HG03432 (cell line): Measurements from ENCODE around the gene PCDHGB3.
"Not testable (repeated sequence)": the region's sequence is repeated elsewhere in the genome, so short reads cannot be mapped to it uniquely, and the experiment has no call there.

Experiments
- ATAC-seq: cut with Tn5 transposase; IDR thresholded peaks from one replicate; pipeline ENCODE4 v1.9.1; 2021; ENCODE audit warnings: mild to moderate bottlenecking, moderate library complexity; ENCODE audit not compliant: unreplicated experiment

The PCDHGB3 gene

DNA sequence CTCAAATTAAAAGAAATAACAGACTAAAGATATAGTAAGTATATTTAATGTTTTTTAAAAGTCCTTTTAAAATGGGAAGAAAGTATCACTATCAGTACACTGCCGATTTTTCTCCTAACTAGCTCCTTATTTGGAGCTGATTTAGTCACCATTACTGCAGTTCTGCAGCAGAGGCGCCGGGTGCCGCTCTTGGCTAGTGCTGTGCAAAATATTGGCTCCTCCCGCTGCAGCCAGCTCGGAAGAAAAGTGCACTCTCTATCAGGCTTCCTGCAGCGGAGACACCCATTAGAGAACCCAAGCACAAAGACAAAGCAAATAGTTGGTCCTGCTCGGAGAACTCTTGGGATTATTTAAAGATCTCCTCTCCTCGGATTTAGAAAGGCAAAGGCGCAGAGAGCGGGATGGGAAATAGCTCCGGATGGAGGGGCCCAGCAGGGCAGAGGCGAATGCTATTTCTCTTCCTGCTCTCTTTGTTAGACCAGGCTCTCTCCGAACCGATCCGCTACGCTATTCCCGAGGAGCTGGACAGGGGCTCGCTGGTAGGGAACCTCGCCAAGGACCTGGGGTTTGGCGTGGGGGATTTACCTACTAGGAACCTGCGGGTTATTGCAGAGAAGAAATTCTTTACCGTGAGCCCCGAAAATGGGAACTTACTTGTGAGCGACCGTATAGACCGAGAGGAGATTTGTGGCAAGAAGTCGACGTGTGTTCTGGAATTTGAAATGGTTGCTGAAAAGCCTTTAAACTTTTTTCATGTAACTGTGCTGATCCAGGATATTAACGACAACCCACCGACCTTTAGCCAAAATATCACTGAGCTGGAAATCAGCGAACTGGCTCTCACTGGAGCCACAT is at the start of gene PCDHGB3:
TSS of gene PCDHGB3 (plus strand) at position 249 of the 855 bp plus-strand sequence. CDS start at position 402, 153 bp downstream.
- ATAC-seq = peak; percentile 93

DNA sequence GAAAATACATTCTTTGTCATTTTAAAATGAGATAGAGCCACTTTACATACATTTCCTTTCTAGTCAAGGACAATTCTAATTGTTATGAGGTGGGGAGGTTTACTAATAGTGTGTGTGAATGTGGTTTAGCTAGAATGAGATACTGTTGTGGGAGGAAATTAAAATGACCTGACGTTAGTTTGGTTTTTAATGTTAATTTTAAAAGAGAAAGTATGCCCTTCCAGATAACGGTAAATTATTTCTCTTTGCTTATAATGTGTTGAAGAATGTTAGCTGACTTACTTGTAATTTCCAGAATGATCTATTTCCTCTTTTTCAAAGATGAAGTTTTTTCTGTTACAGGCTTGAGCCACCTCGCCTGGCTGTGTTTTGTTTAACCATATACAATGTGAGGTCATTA is 47.8 kb upstream of the PCDHGB3 start:
- ATAC-seq = no peak

DNA sequence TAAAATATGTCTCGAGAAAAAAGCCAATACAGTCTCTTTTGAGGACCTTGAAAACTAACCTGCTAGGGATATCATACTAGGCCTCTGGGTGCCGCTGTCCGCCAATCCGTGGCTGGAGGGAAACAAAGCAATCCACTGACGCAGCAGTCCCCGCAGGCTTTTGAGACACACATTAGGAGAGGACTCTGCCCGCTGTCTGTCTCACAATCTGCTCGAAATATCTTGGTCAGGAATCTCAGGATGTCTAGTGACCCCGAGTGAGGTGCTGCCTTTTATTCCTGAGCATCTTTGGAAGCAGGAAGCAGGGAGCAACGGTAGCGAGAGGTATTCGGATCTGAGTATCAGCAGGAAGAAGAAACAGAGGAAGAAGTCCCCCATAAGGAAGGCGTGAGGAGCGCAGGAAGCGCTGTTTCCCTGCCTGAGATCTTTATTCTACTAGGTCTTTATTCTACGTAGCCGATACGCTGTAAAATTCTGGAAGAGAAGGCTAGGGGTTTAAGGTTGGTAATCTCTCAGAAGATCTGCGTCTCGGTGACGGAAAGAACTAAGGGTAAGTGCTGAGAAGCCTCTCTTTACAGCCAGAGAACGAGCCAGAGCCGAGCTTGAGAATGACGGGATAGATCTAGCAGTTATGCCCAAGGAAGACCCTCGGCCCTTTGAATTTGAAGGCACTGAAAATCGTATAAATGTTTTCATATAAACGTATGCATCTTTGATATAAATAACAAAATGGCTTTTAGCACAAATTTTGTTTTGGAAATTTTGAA is 43.8 kb upstream of the PCDHGB3 start:
- peak; percentile 89 for ATAC-seq

DNA sequence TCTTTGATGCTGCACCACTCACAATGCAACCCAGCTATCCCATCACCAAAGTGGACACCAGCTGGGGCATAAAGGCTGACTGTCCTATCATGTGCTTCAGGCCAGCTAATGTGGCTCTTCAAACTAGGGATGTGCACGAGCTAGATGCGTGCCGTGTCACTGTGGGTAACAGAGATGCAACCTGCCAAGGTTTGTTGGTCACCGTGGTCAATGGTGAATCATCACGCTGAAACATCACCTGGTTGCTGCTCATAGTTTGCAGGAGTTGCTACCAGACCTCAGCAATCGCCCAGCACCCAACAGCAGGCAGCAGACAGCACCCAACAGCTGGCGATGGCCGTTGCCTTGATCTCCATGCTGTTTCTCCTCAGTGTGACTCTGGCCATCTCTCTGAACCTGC is 41.8 kb upstream of the PCDHGB3 start:
- ATAC-seq = no peak

DNA sequence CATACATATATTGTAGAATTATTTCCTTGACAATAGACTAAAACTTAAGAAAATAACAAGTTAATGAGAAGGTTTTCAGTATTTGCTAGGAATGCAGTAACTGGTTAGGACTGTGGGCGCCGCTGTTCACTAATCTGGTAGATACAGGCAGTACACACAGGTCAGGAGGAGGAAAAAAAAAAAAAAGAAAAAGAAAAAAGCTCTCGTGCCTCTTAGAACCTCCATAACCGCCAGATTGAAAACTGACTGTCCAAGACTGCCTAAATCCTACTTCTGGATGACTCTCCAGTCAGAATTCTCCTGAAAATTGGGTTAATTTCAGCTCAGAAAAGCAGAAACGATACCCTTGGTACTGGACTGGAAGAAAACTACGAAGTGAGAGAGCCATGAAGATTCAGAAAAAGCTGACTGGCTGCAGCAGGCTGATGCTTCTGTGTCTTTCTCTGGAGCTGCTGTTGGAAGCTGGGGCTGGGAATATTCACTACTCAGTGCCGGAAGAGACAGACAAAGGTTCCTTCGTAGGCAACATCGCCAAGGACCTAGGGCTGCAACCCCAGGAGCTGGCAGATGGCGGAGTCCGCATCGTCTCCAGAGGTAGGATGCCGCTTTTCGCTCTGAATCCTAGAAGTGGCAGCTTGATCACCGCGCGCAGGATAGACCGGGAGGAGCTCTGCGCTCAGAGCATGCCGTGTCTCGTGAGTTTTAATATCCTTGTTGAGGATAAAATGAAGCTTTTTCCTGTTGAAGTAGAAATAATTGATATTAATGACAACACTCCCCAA is 39.6 kb upstream of the PCDHGB3 start, which contains the start of gene PCDHGA1:
TSS of gene PCDHGA1 (plus strand) at position 216 of the 782 bp plus-strand sequence.
- ATAC-seq = peak; percentile 65

DNA sequence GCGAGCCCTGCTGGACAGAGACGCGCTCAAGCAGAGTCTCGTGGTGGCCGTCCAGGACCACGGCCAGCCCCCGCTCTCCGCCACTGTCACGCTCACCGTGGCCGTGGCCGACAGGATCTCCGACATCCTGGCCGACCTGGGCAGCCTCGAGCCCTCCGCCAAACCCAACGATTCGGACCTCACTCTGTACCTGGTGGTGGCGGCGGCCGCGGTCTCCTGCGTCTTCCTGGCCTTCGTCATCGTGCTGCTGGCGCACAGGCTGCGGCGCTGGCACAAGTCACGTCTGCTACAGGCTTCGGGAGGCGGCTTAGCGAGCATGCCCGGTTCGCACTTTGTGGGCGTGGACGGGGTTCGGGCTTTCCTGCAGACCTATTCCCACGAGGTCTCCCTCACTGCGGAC is 37.5 kb upstream of the PCDHGB3 start:
- ATAC-seq = not testable (repeated sequence)

DNA sequence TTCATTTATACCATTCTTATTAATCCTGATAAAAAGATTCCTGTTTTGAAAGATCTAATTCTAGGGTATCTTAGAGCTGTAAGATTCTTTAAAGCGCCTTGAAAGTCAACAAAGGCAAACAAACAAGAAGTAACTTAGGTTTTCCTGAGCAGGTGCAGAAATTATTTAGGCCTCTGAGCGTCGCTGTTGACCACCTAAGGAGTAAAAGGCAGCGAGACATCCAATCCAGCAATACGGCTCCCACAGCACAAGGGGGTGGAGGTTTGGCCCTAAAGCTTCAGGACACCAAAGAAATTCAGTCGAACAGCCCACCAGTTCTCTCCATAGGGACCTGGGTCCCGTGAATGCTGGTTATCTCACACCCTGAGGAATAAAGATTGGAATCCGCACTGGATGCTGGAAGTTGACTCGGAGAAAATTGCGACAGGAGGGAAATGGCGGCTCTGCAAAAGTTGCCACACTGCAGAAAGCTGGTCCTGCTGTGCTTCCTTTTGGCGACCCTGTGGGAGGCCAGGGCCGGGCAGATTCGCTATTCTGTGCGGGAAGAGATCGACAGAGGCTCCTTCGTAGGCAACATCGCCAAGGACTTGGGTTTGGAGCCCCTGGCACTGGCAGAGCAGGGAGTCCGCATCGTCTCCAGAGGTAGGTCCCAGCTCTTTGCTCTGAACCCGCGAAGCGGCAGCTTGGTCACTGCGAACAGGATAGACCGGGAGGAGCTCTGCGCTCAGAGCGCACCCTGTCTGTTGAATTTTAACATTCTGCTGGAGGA is 31.3 kb upstream of the PCDHGB3 start, which contains the start of gene PCDHGA2:
TSS of gene PCDHGA2 (plus strand) at position 223 of the 769 bp plus-strand sequence.
- no peak for ATAC-seq

DNA sequence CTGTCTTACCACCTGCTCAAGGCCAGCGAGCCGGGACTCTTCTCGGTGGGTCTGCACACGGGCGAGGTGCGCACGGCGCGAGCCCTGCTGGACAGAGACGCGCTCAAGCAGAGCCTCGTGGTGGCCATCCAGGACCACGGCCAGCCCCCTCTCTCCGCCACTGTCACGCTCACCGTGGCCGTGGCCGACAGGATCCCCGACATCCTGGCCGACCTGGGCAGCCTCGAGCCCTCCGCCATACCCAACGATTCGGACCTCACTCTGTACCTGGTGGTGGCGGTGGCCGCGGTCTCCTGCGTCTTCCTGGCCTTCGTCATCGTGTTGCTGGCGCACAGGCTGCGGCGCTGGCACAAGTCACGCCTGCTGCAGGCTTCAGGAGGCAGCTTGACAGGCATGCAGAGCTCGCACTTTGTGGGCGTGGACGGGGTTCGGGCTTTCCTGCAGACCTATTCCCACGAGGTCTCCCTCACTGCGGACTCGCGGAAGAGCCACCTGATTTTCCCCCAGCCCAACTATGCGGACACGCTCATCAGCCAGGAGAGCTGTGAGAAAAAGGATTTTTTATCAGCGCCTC is 29.2 kb upstream of the PCDHGB3 start:
- ATAC-seq = not testable (repeated sequence)

DNA sequence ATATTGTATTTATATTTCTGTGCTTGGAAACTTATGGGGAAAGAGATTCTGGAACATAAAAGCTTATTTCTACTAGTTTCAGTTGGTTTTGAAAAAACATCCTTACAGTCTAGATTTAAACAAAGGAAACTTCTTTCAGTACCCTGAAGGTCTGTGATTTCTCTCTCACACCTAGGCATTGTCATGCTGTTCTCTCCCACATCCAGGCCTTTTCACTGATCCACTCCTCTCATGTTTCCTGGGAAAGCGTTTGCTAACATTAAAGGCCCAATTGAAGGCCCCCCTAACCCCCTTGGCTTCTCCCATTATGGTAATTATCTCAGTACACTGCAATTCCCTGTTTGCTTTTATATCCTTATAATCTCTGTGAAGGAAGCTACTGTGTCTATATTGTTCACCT is 27.3 kb upstream of the PCDHGB3 start:
- ATAC-seq = no peak

DNA sequence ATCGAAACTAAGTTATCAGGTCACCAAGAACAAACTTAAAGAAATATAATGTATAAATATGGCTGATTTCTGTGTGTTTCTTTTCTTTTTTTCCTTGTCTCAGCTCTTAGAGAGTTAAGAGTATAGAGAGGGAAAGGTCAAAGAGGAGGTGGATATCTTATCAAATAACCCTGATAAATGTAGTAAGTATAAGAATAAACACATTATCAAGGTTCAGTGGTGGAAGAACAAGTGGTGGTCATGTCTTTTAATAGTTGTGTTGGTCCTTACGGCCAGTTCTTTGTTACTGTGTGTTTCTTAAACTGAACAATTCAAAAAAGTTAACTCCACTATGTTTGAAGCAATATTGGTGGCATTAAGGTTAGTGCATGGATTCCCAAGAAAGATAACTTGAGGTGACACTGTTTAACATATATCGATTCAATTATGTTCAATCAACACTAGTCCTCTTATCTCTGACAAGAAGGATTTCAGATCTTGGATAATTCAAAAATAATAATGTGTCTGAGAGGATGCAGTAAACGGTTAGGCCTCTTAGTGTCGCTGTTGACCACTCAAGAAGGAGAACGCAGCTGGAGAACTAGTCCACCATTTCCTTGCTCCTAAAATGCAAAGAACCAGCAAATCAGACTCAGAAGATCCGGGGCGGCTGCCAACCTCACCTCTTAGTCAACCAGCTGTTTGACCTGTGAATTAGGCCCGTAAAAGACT is 26.6 kb upstream of the PCDHGB3 start, which contains the start of gene PCDHGA3:
TSS of gene PCDHGA3 (plus strand) at position 588 of the 711 bp plus-strand sequence. CDS start 205 bp downstream, outside the sequence.
- ATAC-seq = peak; percentile 63

DNA sequence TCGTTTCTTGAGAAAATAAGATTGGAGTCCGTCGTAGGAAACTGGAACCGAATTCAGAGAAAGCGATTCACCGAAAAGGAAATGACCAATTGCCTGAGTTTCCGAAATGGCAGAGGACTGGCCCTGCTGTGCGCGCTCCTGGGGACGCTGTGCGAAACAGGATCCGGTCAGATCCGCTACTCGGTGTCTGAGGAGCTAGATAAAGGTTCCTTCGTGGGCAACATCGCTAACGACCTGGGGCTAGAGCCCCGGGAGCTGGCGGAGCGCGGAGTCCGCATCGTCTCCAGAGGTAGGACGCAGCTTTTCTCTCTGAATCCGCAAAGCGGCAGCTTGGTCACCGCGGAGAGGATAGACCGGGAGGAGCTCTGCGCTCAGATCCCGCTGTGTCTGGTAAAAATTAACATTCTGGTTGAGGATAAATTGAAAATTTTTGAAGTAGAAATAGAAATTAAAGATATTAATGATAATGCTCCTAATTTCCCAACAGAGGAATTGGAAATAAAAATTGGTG is 26.0 kb upstream of the PCDHGB3 start:
- ATAC-seq = peak; percentile 29

DNA sequence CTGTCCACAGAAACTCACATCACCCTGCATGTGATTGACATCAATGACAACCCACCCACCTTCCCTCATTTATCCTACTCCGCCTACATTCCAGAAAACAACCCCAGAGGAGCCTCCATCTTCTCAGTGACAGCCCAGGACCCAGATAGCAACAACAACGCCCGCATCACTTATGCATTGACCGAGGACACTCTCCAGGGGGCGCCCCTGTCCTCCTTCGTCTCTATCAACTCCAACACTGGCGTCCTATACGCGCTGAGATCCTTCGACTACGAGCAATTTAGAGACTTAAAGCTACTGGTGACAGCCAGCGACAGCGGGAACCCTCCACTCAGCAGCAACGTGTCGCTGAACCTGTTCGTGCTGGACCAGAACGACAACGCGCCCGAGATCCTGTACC is 24.7 kb upstream of the PCDHGB3 start:
- ATAC-seq = no peak

DNA sequence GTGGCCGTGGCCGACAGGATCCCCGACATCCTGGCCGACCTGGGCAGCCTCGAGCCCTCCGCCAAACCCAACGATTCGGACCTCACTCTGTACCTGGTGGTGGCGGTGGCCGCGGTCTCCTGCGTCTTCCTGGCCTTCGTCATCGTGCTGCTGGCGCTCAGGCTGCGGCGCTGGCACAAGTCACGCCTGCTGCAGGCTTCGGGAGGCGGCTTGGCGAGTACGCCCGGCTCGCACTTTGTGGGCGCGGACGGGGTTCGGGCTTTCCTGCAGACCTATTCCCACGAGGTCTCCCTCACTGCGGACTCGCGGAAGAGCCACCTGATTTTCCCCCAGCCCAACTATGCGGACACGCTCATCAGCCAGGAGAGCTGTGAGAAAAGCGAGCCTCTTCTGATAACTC is 24.0 kb upstream of the PCDHGB3 start:
- not testable (repeated sequence) for ATAC-seq

DNA sequence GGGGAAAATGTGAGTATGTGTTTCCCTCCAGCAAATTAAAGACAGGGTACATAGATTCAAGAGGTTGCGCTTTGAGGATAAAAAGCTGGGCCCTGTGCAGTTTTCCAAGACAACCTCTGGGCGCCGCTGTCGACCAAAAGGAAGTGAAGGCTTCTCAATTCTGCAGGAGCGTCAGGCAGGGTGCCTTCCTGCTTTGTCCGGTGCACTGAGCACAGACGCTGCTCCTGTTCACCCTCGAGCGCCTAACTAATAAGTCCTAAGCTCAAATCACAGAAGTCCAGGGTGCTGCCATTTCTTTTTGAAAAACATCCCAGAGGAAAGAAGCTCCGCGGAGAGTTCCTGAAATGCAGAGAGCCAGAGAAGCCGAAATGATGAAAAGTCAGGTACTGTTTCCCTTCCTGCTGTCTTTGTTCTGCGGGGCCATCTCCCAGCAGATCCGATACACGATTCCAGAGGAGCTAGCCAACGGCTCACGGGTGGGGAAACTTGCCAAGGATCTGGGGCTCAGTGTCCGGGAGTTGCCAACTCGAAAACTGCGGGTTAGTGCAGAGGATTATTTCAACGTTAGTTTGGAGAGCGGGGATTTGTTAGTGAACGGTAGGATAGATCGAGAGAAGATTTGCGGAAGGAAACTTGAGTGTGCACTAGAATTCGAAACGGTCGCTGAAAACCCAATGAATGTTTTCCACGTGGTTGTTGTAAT is 20.0 kb upstream of the PCDHGB3 start, which contains the start of gene PCDHGB1:
TSS of gene PCDHGB1 (plus strand) at position 183 of the 703 bp plus-strand sequence. CDS start at position 345, 162 bp downstream.
- peak; percentile 91 for ATAC-seq

DNA sequence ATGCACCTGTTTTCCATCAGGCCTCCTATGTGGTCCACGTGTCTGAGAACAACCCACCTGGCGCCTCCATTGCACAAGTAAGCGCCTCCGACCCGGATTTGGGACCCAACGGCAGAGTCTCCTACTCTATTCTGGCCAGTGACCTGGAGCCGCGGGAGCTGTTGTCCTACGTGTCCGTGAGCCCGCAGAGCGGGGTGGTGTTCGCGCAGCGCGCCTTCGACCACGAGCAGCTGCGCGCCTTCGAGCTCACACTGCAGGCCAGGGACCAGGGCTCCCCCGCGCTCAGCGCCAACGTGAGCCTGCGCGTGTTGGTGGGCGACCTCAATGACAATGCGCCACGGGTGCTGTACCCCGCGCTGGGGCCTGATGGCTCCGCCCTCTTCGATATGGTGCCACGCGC is 18.5 kb upstream of the PCDHGB3 start:
- no peak for ATAC-seq

DNA sequence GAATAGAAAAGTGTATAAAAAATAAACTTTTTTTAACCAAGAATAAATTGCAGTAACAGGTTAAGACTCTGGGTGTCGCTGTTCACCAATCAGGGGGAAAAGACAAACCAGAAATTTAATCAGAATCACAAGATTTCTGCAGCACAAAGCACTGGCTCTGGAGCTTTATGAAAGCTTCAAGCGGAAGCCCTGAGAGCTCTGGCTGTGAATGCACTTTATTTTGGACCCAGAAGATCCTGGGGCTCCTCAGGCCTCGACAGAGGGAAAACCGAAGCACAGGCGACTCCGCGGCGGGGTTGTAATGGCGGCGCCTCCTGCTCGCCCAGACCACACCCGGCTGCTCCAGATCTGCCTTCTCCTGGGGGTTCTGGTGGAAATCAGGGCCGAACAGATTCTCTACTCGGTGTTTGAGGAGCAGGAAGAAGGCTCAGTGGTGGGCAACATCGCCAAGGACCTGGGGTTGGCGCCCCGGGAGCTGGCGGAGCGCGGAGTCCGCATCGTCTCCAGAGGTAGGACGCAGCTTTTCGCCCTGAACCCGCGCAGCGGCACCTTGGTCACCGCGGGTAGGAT is 15.1 kb upstream of the PCDHGB3 start, which contains the start of gene PCDHGA4:
TSS of gene PCDHGA4 (plus strand) at position 122 of the 570 bp plus-strand sequence. CDS start at position 209, 87 bp downstream.
- ATAC-seq = no peak

DNA sequence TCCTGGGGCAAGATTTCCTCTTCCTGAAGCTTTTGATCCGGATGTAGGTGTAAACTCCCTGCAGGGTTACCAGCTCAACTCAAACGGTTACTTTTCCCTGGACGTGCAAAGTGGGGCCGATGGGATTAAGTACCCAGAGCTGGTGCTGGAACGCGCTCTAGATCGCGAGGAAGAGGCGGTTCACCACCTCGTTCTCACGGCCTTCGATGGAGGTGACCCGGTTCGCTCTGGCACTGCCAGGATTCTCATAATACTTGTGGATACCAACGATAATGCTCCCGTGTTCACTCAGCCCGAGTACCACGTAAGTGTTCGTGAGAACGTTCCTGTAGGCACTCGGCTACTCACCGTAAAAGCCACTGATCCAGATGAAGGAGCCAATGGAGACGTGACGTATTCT is 14.4 kb upstream of the PCDHGB3 start:
- ATAC-seq = no peak

DNA sequence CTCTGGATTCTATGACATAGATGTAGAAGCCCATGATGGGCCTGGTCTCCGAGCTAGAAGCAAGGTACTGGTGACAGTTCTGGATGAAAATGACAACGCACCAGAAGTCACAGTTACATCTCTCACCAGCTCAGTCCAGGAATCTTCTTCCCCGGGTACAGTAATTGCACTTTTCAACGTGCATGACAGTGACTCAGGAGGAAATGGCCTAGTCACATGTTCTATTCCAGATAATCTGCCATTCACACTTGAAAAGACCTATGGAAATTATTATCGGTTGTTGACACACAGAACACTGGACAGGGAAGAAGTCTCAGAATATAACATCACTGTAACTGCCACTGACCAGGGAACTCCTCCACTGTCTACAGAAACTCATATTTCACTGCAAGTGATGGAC is 13.9 kb upstream of the PCDHGB3 start:
- ATAC-seq = no peak
